ENCODE results near the gene POC1B.

DNA sequence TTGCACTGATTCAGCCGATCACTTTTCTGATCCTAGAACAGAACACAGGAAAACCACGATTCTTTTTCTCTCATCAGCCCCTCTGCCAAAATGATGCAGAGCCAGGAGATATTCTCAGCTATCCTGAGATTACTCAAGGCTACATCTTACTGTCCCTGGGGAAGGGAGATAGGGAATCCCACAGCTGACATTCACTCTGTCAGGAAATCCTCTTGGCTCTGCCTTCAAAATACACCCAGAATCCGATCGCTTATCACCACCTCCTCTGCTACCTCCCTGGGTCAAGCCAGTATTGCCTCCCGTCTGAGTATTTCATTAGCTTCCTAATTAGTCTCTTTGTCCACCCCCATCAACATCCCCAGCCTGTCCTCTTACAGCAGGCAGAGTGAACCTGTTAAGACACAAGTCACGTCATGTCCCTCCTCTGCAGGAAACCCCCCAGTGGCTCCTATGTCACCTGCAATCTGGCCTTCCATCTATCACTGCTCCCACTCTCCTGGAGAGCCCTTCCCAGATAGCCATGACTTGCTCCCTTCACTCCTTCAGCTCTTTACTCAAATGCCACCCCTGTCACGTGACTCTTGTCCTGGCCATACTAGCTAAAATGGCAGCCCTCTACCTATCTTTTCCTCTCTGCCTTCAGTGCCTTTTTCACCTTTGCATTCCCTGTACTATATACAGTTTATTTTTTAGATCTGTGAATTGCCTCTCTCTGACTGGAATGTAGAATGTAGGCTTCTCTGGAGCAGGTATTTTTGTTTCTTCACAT, 71.6 kb downstream of the POC1B start:
- TF ChIP-seq, protein P1, sequence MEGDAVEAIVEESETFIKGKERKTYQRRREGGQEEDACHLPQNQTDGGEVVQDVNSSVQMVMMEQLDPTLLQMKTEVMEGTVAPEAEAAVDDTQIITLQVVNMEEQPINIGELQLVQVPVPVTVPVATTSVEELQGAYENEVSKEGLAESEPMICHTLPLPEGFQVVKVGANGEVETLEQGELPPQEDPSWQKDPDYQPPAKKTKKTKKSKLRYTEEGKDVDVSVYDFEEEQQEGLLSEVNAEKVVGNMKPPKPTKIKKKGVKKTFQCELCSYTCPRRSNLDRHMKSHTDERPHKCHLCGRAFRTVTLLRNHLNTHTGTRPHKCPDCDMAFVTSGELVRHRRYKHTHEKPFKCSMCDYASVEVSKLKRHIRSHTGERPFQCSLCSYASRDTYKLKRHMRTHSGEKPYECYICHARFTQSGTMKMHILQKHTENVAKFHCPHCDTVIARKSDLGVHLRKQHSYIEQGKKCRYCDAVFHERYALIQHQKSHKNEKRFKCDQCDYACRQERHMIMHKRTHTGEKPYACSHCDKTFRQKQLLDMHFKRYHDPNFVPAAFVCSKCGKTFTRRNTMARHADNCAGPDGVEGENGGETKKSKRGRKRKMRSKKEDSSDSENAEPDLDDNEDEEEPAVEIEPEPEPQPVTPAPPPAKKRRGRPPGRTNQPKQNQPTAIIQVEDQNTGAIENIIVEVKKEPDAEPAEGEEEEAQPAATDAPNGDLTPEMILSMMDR (IDR thresholded peaks at IDR 0.05) = no peak
- no peak for TF ChIP-seq POLR2A (IDR thresholded peaks at IDR 0.05)
